Measurements from ENCODE around the gene PSD. TPM values are rescaled to one million over a fixed set of nuclear protein-coding genes. Genes with fewer than 3 reads are reported as not detected.

The PSD gene
- total and polyA plus RNA-seq, 10 of the 15 experiments (the other 5 are each of a cell fraction or from before 2014, with no cell fraction given) = 0.11 to 2.0 (median 0.49) TPM; not detected in 2

- no peak for TF ChIP-seq BCL3 (IDR thresholded peaks at IDR 0.05; ENCODE audit: borderline replicate concordance, insufficient read depth, low read depth, low read length, poor library complexity, severe bottlenecking)
- TF ChIP-seq WRNIP1 (IDR thresholded peaks at IDR 0.05; ENCODE audit: borderline replicate concordance, low read depth, low read length) = no peak
- TF ChIP-seq ZBTB11 (CRISPR knock-in tag; IDR thresholded peaks at IDR 0.05) = no peak
- no peak for TF ChIP-seq REST (IDR thresholded peaks at IDR 0.05; ENCODE audit: low read depth, low read length)
- TF ChIP-seq PAX5 (IDR thresholded peaks at IDR 0.05; ENCODE audit: borderline replicate concordance, low read depth, low read length) = no peak
Observed at GRCh38 chr10:102421507-102421756, 2.8 kb upstream of the PSD start (continued).

Data from GM12878 (cell line).